Panc1 (cell line): ENCODE data around the gene SAMD14. TPM values are rescaled to one million over a fixed set of nuclear protein-coding genes. Genes with fewer than 3 reads are reported as not detected.

Experiments
- ATAC-seq: fragments of 200-7000 bp; cut with Tn5 transposase; 2 replicates; pipeline ENCODE4 v1.9.1; 2020; ENCODE audit warnings: mild to moderate bottlenecking, moderate library complexity
- BruUV-seq: library from RNA; stranded (reverse); fragments of 400-500 nt; replicated peaks from 2 replicates; lab custom pipeline; 2021; lab: Mats Ljungman, UMichigan
- CTCF ChIA-PET: fragments of 300-600 bp; sonication (Branson Sonifier 250); formaldehyde crosslinking; loops from one replicate; lab custom pipeline; 2022; ENCODE audit warnings: antibody characterized with exemption; lab: Charles Lee
- POLR2A ChIA-PET: fragments of 300-600 bp; sonication (Branson Sonifier 250); formaldehyde crosslinking; loops from one replicate; lab custom pipeline; 2022; ENCODE audit warnings: antibody characterized with exemption; lab: Charles Lee
- DNase-seq: peaks from one replicate; pipeline ENCODE4 v3.0.0-alpha.2; 2010; ENCODE audit warnings: low read depth, low spot score
- H3K27ac ChIP-seq: 2 replicates; pipeline ENCODE4 v1.5.1; 2011; ENCODE audit warnings: mild to moderate bottlenecking, low read length, inconsistent platforms
- H3K27me3 ChIP-seq: fragments of 200-500 bp; sonication (Bioruptor generic); 2 replicates; pipeline ENCODE4 v1.6.0; 2014; ENCODE audit warnings: low read length, inconsistent platforms; ENCODE audit not compliant: control insufficient read depth, insufficient read depth
- H3K36me3 ChIP-seq: fragments of 200-500 bp; sonication (Bioruptor generic); 2 replicates; pipeline ENCODE4 v1.5.1; 2014; ENCODE audit warnings: inconsistent platforms, mild to moderate bottlenecking, low read length, moderate library complexity; ENCODE audit not compliant: control insufficient read depth, insufficient read depth
- H3K4me1 ChIP-seq: 2 replicates; pipeline ENCODE4 v1.5.1; 2011; ENCODE audit warnings: inconsistent platforms, mild to moderate bottlenecking, low read length, moderate library complexity; ENCODE audit not compliant: control insufficient read depth, insufficient read depth
- H3K4me3 ChIP-seq, 2 experiments: 2 replicates each; pipeline ENCODE4 v1.5.1; 2011 to 2012; ENCODE audit warnings: low read depth in 2 of 2, low read length in 2 of 2, mild to moderate bottlenecking in 2 of 2, inconsistent platforms in 1 of 2, moderate library complexity in 1 of 2
- H3K9me3 ChIP-seq: fragments of 200-500 bp; sonication (Bioruptor generic); 2 replicates; pipeline ENCODE4 v1.5.1; 2014; ENCODE audit warnings: low read depth, mild to moderate bottlenecking, inconsistent platforms, low read length, moderate library complexity; ENCODE audit not compliant: control insufficient read depth, insufficient read depth
- POLR2AphosphoS5 ChIP-seq: IDR thresholded peaks from 2 replicates; pipeline ENCODE4 v1.6.1; 2012; ENCODE audit warnings: mild to moderate bottlenecking, low read depth, low read length, moderate library complexity
- SIN3A ChIP-seq: IDR thresholded peaks from 2 replicates; pipeline ENCODE4 v1.6.1; 2012; ENCODE audit warnings: low read depth, mild to moderate bottlenecking, low read length, moderate library complexity, borderline replicate concordance; ENCODE audit not compliant: insufficient read depth
- TCF7L2 ChIP-seq: IDR thresholded peaks from 2 replicates; pipeline ENCODE4 v1.6.1; 2011; ENCODE audit warnings: mild to moderate bottlenecking, low read depth, low read length, inconsistent platforms
- in situ Hi-C: cut with HindIII; loops from 2 replicates; pipeline ENCODE4 v1.10.0; 2016; ENCODE audit warnings: low sequenced_read_pairs, low pct_unique_long_range_greater_than_20kb
- intact Hi-C: fragments of 100-400 bp; cut with micrococcal nuclease; formaldehyde crosslinking; loops from one replicate; pipeline ENCODE4 v1.10.0; 2022; ENCODE audit not compliant: unreplicated experiment
- total RNA-seq: library from RNA; stranded (reverse); gene quantifications from one replicate; pipeline ENCODE4 v1.2.1, GENCODE V29; 2021; ENCODE audit not compliant: unreplicated experiment
- TF ChIP-seq, protein P1 (sequence below): fragments of 450-650 bp; IDR thresholded peaks from 2 replicates; pipeline ENCODE4 v1.5.1; 2017; ENCODE audit warnings: mild to moderate bottlenecking
- TF ChIP-seq, protein P2 (sequence below), 2 experiments: IDR thresholded peaks; 2 replicates each; pipeline ENCODE4 v1.6.1; 2011 to 2012; ENCODE audit warnings: low read depth in 2 of 2, control low read depth in 1 of 2, low read length in 1 of 2, mild to moderate bottlenecking in 1 of 2, moderate library complexity in 1 of 2; ENCODE audit not compliant: insufficient read depth in 1 of 2

SAMD14 gene
- total RNA-seq, 1 experiment from 2014 or later = 6.9 TPM

DNA sequence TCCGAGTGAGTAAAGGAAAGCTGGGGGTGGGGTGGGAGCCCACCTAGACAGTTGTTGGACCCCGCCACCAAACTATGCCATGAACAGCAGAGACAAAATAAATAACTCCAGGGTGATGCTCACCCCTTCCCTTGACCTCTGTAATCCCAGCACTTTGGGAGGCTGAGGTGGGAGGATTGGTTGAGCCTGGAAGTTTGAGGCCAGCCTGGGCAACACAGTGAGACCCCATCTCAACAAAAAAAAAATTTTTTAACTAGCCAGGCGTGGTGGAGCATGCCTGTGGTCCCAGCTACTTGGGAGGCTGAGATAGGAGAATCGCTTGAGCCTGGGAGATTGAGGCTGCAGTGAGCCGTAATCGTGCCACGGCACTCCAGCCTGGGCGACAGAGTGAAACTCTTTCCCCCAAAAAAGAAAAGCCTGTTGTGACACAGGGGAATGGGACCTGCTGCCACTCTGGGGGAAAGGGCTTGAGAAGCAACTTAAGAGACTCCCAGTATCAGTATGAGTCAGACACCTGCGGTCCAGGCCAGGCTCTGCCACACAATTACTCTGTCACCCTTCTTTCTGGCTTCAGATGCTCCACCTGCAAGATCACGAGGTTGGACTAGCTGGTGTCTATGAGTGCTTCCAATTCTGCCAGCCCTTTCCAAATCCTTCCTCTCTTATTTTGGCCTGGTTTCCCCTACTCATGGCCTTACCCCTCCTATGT lies 40.9 kb upstream of the SAMD14 start:
- no TSS peak for BruUV-seq
- TF ChIP-seq, protein P1, sequence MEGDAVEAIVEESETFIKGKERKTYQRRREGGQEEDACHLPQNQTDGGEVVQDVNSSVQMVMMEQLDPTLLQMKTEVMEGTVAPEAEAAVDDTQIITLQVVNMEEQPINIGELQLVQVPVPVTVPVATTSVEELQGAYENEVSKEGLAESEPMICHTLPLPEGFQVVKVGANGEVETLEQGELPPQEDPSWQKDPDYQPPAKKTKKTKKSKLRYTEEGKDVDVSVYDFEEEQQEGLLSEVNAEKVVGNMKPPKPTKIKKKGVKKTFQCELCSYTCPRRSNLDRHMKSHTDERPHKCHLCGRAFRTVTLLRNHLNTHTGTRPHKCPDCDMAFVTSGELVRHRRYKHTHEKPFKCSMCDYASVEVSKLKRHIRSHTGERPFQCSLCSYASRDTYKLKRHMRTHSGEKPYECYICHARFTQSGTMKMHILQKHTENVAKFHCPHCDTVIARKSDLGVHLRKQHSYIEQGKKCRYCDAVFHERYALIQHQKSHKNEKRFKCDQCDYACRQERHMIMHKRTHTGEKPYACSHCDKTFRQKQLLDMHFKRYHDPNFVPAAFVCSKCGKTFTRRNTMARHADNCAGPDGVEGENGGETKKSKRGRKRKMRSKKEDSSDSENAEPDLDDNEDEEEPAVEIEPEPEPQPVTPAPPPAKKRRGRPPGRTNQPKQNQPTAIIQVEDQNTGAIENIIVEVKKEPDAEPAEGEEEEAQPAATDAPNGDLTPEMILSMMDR = no peak
- TF ChIP-seq, protein P2, sequence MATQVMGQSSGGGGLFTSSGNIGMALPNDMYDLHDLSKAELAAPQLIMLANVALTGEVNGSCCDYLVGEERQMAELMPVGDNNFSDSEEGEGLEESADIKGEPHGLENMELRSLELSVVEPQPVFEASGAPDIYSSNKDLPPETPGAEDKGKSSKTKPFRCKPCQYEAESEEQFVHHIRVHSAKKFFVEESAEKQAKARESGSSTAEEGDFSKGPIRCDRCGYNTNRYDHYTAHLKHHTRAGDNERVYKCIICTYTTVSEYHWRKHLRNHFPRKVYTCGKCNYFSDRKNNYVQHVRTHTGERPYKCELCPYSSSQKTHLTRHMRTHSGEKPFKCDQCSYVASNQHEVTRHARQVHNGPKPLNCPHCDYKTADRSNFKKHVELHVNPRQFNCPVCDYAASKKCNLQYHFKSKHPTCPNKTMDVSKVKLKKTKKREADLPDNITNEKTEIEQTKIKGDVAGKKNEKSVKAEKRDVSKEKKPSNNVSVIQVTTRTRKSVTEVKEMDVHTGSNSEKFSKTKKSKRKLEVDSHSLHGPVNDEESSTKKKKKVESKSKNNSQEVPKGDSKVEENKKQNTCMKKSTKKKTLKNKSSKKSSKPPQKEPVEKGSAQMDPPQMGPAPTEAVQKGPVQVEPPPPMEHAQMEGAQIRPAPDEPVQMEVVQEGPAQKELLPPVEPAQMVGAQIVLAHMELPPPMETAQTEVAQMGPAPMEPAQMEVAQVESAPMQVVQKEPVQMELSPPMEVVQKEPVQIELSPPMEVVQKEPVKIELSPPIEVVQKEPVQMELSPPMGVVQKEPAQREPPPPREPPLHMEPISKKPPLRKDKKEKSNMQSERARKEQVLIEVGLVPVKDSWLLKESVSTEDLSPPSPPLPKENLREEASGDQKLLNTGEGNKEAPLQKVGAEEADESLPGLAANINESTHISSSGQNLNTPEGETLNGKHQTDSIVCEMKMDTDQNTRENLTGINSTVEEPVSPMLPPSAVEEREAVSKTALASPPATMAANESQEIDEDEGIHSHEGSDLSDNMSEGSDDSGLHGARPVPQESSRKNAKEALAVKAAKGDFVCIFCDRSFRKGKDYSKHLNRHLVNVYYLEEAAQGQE (IDR thresholded peaks at IDR 0.05; ENCODE audit: insufficient read depth in 1 of 2, low read depth in 2 of 2, low read length in 1 of 2) = no peak
- no peak for TF ChIP-seq SIN3A
- TF ChIP-seq TCF7L2 = no peak
- TF ChIP-seq POLR2AphosphoS5 = no peak
- no peak overlapping the region for H3K27ac ChIP-seq
- H3K9me3 ChIP-seq = no peaks in the 10 kb centered on the region
- intact Hi-C loops = no loop called here
- POLR2A ChIA-PET = interaction anchor here (0.6 kb wide), 1 partner anchor 45 kb away, joined by 4 read pairs; no protein-coding TSS in a partner anchor
- CTCF ChIA-PET = interaction anchor here (0.7 to 2.3 kb wide), 3 partner anchors 7 to 29 kb away, joined by 3 to 21 read pairs (median 9); no protein-coding TSS in a partner anchor
- H3K27me3 ChIP-seq = no peaks in the 10 kb centered on the region
- H3K36me3 ChIP-seq = no peaks in the 10 kb centered on the region
- DNase-seq = no peak
- H3K4me1 ChIP-seq = peaks cover 8% of the 10 kb centered on the region
- ATAC-seq = no peak
- in situ Hi-C loops = no loop called here
- no peak overlapping the region for H3K4me3 ChIP-seq

DNA sequence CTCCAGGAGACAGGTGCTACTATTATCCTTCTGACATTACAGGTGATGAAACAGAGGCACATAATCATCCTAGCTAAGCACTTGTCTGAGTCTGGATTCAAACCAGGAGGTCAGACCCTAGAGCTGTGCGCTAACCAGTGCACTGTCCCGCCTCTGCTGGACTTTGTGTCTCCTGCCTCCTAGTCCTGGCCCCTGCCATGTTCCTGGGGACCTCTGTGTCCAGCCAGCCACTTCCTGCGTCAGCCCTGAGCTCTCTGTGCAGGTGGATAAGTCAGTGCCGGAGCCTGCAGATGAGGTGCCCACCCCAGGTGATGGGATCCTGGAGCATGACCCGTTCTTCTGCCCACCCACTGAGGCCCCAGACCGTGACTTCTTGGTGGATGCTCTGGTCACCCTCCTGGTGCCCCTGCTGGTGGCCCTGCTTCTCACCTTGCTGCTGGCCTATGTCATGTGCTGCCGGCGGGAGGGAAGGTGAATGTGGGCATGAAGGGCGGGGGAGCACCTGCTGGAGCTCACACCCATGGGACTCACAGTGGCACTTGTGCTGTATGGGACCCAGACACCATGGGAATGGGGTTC lies 40.0 kb upstream of the SAMD14 start:
- Histone ChIP-seq H3K4me1 (0 out of 2 replicates have a peak, but pooled peaks cover 3% of the 10 kb centered on the region), H3K27me3 (no peaks in the 10 kb centered on the region), H3K36me3 (no peaks in the 10 kb centered on the region), H3K27ac (no peak overlapping the region), H3K9me3 (no peaks in the 10 kb centered on the region), H3K4me3 (no peak overlapping the region)
- POLR2A ChIA-PET = interaction anchor here (0.6 kb wide), 1 partner anchor 44 kb away, joined by 4 read pairs; no protein-coding TSS in a partner anchor
- in situ Hi-C loops = no loop called here
- ATAC-seq = peak; percentile 4; the same call in 1 of the 2 replicates
- TF ChIP-seq POLR2AphosphoS5 = no peak
- no peak for TF ChIP-seq TCF7L2
- TF ChIP-seq, protein P2 (IDR thresholded peaks at IDR 0.05; ENCODE audit: insufficient read depth in 1 of 2, low read depth in 2 of 2, low read length in 1 of 2) = no peak
- TF ChIP-seq, protein P1 = no peak
- TF ChIP-seq SIN3A = no peak
- intact Hi-C loops = loop anchor here (1.0 kb wide), 1 partner anchor 28 kb away; no protein-coding TSS in a partner anchor
- DNase-seq = no peak
- CTCF ChIA-PET = interaction anchor here (0.6 to 2.3 kb wide), 21 partner anchors 8 to 303 kb away, joined by 3 to 21 read pairs (median 4); no protein-coding TSS in a partner anchor
- BruUV-seq = no TSS peak
